SU-DHL-6 (cell line): Measurements from ENCODE around the gene SLC4A2.

Source experiments
- EZH2phosphoT487 ChIP-seq: fragments of 200-600 bp; sonication (generic), shearing (Covaris generic); conservative IDR thresholded peaks from 2 replicates; pipeline ENCODE4 v1.6.1; 2018; ENCODE audit warnings: mild to moderate bottlenecking, antibody characterized with exemption, low read length, moderate library complexity, mixed read lengths
- TF ChIP-seq, protein P1 (sequence below): fragments of 200-600 bp; sonication (generic); IDR thresholded peaks from one replicate; pipeline ENCODE4 v1.5.1; 2017; ENCODE audit warnings: antibody characterized with exemption, mild to moderate bottlenecking, low read length, moderate library complexity; ENCODE audit not compliant: insufficient read depth, poor library complexity, severe bottlenecking

GRCh38 chr7:151083071-151083823 is 23.9 kb downstream of the SLC4A2 start, which contains the start of gene TMUB1:
- TF ChIP-seq, protein P1, sequence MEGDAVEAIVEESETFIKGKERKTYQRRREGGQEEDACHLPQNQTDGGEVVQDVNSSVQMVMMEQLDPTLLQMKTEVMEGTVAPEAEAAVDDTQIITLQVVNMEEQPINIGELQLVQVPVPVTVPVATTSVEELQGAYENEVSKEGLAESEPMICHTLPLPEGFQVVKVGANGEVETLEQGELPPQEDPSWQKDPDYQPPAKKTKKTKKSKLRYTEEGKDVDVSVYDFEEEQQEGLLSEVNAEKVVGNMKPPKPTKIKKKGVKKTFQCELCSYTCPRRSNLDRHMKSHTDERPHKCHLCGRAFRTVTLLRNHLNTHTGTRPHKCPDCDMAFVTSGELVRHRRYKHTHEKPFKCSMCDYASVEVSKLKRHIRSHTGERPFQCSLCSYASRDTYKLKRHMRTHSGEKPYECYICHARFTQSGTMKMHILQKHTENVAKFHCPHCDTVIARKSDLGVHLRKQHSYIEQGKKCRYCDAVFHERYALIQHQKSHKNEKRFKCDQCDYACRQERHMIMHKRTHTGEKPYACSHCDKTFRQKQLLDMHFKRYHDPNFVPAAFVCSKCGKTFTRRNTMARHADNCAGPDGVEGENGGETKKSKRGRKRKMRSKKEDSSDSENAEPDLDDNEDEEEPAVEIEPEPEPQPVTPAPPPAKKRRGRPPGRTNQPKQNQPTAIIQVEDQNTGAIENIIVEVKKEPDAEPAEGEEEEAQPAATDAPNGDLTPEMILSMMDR: no peak
- no peak for TF ChIP-seq EZH2phosphoT487
